A673 (cell line): ENCODE results near the gene SSBP2.

Experiments
- EZH2 ChIP-seq: fragments of 200-600 bp; sonication (generic); IDR thresholded peaks from 2 replicates; pipeline ENCODE4 v1.6.1; 2017; ENCODE audit warnings: borderline replicate concordance, low read depth, mild to moderate bottlenecking, mixed read lengths, antibody characterized with exemption, low read length; ENCODE audit not compliant: poor library complexity, severe bottlenecking
- TF ChIP-seq, protein P1 (sequence below): fragments of 300-800, 200-600 bp; sonication (generic); conservative IDR thresholded peaks from 2 replicates; pipeline ENCODE4 v1.5.1; 2017; ENCODE audit warnings: low read depth, mild to moderate bottlenecking, antibody characterized with exemption, low read length, moderate library complexity, mixed read lengths

DNA sequence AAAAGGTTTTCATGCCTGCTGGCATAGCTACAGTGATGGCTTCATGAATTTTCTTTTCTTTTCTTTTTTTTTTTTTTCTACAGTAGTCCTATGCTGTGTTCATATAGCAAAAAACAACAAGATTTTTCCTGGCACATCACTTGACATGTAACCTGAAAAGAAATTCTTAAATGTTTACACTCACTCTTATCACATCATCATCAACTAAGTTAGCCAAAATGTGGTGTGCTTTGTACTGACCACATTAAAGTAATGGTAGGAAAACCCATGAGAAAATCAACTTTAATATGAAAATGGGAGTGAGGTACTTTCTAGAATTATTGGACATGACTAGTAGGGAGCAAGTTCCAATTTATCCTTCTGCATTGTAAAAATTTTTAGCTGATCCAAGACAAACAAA lies 146.7 kb downstream of the SSBP2 start:
- TF ChIP-seq, protein P1, sequence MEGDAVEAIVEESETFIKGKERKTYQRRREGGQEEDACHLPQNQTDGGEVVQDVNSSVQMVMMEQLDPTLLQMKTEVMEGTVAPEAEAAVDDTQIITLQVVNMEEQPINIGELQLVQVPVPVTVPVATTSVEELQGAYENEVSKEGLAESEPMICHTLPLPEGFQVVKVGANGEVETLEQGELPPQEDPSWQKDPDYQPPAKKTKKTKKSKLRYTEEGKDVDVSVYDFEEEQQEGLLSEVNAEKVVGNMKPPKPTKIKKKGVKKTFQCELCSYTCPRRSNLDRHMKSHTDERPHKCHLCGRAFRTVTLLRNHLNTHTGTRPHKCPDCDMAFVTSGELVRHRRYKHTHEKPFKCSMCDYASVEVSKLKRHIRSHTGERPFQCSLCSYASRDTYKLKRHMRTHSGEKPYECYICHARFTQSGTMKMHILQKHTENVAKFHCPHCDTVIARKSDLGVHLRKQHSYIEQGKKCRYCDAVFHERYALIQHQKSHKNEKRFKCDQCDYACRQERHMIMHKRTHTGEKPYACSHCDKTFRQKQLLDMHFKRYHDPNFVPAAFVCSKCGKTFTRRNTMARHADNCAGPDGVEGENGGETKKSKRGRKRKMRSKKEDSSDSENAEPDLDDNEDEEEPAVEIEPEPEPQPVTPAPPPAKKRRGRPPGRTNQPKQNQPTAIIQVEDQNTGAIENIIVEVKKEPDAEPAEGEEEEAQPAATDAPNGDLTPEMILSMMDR = no peak
- TF ChIP-seq EZH2 = no peak
